ENCODE results near the gene CFAP141.
A peak's percentile ranks its signal among the peaks of the same experiment; 100 is the strongest.

Gene CFAP141

GRCh38 chr1:154182344-154183045 lies 23.6 kb downstream of the CFAP141 start:
- Histone ChIP-seq H3K4me3 (ENCODE audit: low read depth in 1 of 2, low read length in 2 of 2) (peak overlapping the region; percentile 80 to 89), H3K36me3 (ENCODE audit: insufficient read depth, low read length) (peaks cover 5% of the 10 kb centered on the region), H3K9ac (ENCODE audit: low read length) (peak overlapping the region; percentile 83), H3K27ac (ENCODE audit: low read depth, low read length) (peak overlapping the region; percentile 92), H3K9me3 (ENCODE audit: low read length) (no peaks in the 10 kb centered on the region), H3K27me3 (ENCODE audit: control insufficient read depth in 1 of 2, insufficient read depth in 2 of 2, low read length in 2 of 2) (no peaks in the 10 kb centered on the region), H3K4me1 (ENCODE audit: insufficient read depth, low read length) (peaks cover 41% of the 10 kb centered on the region)

DNA sequence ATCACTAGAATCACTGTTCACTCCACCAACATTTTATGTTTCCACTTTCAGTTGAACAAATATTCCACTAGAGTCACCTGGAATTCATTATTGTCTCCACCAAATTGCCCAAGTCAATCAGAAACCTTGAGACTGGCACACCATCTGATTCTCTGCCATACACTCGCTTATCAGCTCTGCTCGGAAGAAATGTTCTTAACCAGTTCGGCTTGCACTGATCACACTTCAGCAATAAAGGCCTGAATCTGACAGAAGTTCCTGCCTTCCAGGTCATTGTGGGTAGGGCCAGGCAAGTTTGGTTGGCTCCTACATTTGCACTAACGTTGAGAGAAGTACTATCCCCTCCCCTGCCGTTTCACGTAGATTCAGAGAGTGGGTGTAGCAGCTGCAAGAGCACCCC lies 24.2 kb downstream of the CFAP141 start:
- peak overlapping the region; percentile 83 for H3K9ac ChIP-seq (ENCODE audit: low read length)
- H3K4me3 ChIP-seq (ENCODE audit: low read depth in 1 of 2, low read length in 2 of 2): peak overlapping the region; percentile 80 to 89
- H3K9me3 ChIP-seq (ENCODE audit: low read length): no peaks in the 10 kb centered on the region
- H3K27ac ChIP-seq (ENCODE audit: low read depth, low read length): peak overlapping the region; percentile 92
- H3K27me3 ChIP-seq (ENCODE audit: control insufficient read depth in 1 of 2, insufficient read depth in 2 of 2, low read length in 2 of 2): no peaks in the 10 kb centered on the region
- H3K36me3 ChIP-seq (ENCODE audit: insufficient read depth, low read length): peaks cover 5% of the 10 kb centered on the region
- H3K4me1 ChIP-seq (ENCODE audit: insufficient read depth, low read length): peaks cover 46% of the 10 kb centered on the region

DNA sequence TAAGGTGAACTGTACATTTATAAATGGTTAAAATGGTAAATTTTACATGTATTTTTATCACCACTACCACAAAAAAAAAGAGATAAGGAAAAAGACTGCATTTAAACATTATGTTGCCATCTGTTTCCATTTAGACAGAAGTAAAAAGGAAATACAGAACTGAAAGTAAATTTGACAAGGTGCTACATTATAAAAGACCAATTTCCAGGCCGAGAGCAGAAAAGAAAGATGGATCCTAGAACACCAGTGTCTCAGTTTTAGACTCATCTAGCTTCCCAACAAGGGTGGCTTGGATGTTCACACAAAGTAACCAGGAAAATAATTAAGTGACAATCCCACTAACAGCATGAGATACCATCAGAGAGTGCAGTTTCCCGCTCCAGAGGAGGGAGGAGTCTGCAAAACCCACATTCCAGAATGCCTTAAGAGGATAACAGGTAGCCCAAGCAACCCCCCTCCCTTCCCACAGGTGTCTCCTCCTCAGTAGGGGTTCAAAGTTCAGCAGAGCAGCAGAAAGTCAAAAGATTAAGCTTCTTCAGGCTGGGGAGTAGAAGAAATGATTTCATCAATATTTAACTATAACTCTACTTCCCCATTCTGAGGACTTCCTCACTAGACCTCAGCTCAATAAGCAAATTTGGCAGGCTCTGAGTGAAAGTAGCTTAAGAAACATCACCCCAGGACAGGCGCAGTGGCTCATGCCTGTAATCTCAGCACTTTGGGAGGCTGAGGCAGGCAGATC lies 26.0 kb downstream of the CFAP141 start:
- Histone ChIP-seq H3K36me3 (ENCODE audit: insufficient read depth, low read length) (peaks cover 5% of the 10 kb centered on the region), H3K27me3 (ENCODE audit: control insufficient read depth in 1 of 2, insufficient read depth in 2 of 2, low read length in 2 of 2) (no peaks in the 10 kb centered on the region), H3K27ac (ENCODE audit: low read depth, low read length) (no peak overlapping the region), H3K9ac (ENCODE audit: low read length) (no peak overlapping the region), H3K9me3 (ENCODE audit: low read length) (no peaks in the 10 kb centered on the region), H3K4me3 (ENCODE audit: low read depth in 1 of 2, low read length in 2 of 2) (no peak overlapping the region), H3K4me1 (ENCODE audit: insufficient read depth, low read length) (peaks cover 57% of the 10 kb centered on the region)

GRCh38 chr1:154178911-154179811 lies 27.0 kb downstream of the CFAP141 start:
- no peaks in the 10 kb centered on the region for H3K9me3 ChIP-seq (ENCODE audit: low read length)
- H3K4me3 ChIP-seq (ENCODE audit: low read depth in 1 of 2, low read length in 2 of 2): no peak overlapping the region
- no peak overlapping the region for H3K9ac ChIP-seq (ENCODE audit: low read length)
- no peaks in the 10 kb centered on the region for H3K27me3 ChIP-seq (ENCODE audit: control insufficient read depth in 1 of 2, insufficient read depth in 2 of 2, low read length in 2 of 2)
- peaks cover 57% of the 10 kb centered on the region for H3K4me1 ChIP-seq (ENCODE audit: insufficient read depth, low read length)
- H3K36me3 ChIP-seq (ENCODE audit: insufficient read depth, low read length): peaks cover 8% of the 10 kb centered on the region
- no peak overlapping the region for H3K27ac ChIP-seq (ENCODE audit: low read depth, low read length)

GRCh38 chr1:154178013-154178412 lies 28.1 kb downstream of the CFAP141 start:
- Histone ChIP-seq H3K9me3 (ENCODE audit: low read length) (no peaks in the 10 kb centered on the region), H3K4me1 (ENCODE audit: insufficient read depth, low read length) (peaks cover 53% of the 10 kb centered on the region), H3K27ac (ENCODE audit: low read depth, low read length) (no peak overlapping the region), H3K9ac (ENCODE audit: low read length) (no peak overlapping the region), H3K36me3 (ENCODE audit: insufficient read depth, low read length) (peaks cover 10% of the 10 kb centered on the region), H3K27me3 (ENCODE audit: control insufficient read depth in 1 of 2, insufficient read depth in 2 of 2, low read length in 2 of 2) (no peaks in the 10 kb centered on the region), H3K4me3 (ENCODE audit: low read depth in 1 of 2, low read length in 2 of 2) (no peak overlapping the region)

DNA sequence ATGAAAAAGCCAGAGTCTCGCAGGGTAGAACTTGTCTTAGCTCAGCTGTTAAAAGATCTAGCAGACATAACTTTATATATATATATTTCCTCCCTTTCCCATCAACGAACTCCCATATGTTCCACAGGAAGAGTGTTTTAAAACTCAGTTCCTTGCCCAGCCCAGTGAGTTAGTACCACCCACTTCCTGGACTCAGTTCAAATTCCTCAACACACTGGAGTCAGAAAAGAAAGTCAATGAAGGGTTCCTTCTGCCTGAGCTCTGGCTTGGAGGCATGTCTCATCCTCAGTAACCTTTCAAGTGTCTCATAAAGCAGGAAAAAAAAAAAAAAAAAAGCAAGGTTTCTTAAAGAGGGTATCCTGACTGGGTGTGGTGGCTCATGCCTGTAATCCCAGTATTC lies 29.8 kb downstream of the CFAP141 start:
- Histone ChIP-seq H3K9ac (ENCODE audit: low read length) (no peak overlapping the region), H3K36me3 (ENCODE audit: insufficient read depth, low read length) (peaks cover 27% of the 10 kb centered on the region), H3K4me1 (ENCODE audit: insufficient read depth, low read length) (peaks cover 46% of the 10 kb centered on the region), H3K9me3 (ENCODE audit: low read length) (no peaks in the 10 kb centered on the region), H3K27ac (ENCODE audit: low read depth, low read length) (no peak overlapping the region), H3K4me3 (ENCODE audit: low read depth in 1 of 2, low read length in 2 of 2) (no peak overlapping the region), H3K27me3 (ENCODE audit: control insufficient read depth in 1 of 2, insufficient read depth in 2 of 2, low read length in 2 of 2) (no peaks in the 10 kb centered on the region)

DNA sequence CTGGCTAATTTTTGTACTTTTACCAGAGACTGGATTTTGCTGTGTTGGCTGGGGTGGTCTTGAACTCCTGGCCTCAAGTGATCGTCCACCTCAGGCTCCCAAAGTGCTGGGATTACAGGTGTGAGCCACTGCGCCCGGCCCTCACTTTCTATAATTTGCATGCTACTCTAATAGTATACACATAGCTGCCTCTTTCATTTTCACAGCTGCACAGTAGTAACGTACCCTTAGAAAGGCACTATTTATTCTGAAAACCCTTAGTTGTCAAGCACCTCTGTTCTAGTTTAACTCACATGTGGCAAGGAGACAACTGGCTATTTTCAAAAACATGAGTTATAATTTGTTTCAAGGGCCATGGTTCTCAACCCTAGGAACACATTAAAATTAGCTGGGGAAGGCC lies 31.5 kb downstream of the CFAP141 start:
- no peaks in the 10 kb centered on the region for H3K27me3 ChIP-seq (ENCODE audit: control insufficient read depth in 1 of 2, insufficient read depth in 2 of 2, low read length in 2 of 2)
- peaks cover 44% of the 10 kb centered on the region for H3K36me3 ChIP-seq (ENCODE audit: insufficient read depth, low read length)
- no peak overlapping the region for H3K27ac ChIP-seq (ENCODE audit: low read depth, low read length)
- no peaks in the 10 kb centered on the region for H3K9me3 ChIP-seq (ENCODE audit: low read length)
- no peak overlapping the region for H3K9ac ChIP-seq (ENCODE audit: low read length)
- peaks cover 32% of the 10 kb centered on the region for H3K4me1 ChIP-seq (ENCODE audit: insufficient read depth, low read length)
- no peak overlapping the region for H3K4me3 ChIP-seq (ENCODE audit: low read depth in 1 of 2, low read length in 2 of 2)

DNA sequence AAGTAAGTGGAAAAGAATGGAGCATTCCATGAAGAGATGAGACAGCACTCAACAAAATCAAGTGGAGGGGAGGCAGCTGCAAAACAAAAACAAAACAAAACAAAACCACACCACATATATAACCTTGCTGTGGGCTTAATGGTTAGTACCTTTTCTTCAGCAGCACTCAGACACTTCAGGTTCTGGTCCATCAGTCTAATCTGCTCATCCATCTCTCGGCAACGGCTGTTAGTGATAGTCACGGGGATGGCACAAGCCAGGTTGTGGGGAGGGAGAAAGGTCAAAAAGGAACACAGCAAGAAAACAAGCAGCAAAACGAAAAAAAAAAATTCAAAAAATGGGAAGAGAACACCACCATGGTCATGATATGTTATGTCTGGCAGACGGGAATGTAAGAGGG lies 34.3 kb downstream of the CFAP141 start:
- no peak overlapping the region for H3K9ac ChIP-seq (ENCODE audit: low read length)
- no peak overlapping the region for H3K4me3 ChIP-seq (ENCODE audit: low read depth in 1 of 2, low read length in 2 of 2)
- H3K4me1 ChIP-seq (ENCODE audit: insufficient read depth, low read length): peaks cover 11% of the 10 kb centered on the region
- no peak overlapping the region for H3K27ac ChIP-seq (ENCODE audit: low read depth, low read length)
- H3K36me3 ChIP-seq (ENCODE audit: insufficient read depth, low read length): peaks cover 59% of the 10 kb centered on the region
- no peaks in the 10 kb centered on the region for H3K9me3 ChIP-seq (ENCODE audit: low read length)
- no peaks in the 10 kb centered on the region for H3K27me3 ChIP-seq (ENCODE audit: control insufficient read depth in 1 of 2, insufficient read depth in 2 of 2, low read length in 2 of 2)

GRCh38 chr1:154171223-154171583 lies 34.9 kb downstream of the CFAP141 start:
- no peaks in the 10 kb centered on the region for H3K27me3 ChIP-seq (ENCODE audit: control insufficient read depth in 1 of 2, insufficient read depth in 2 of 2, low read length in 2 of 2)
- H3K9me3 ChIP-seq (ENCODE audit: low read length): no peaks in the 10 kb centered on the region
- peaks cover 4% of the 10 kb centered on the region for H3K4me1 ChIP-seq (ENCODE audit: insufficient read depth, low read length)
- no peak overlapping the region for H3K4me3 ChIP-seq (ENCODE audit: low read depth in 1 of 2, low read length in 2 of 2)
- H3K36me3 ChIP-seq (ENCODE audit: insufficient read depth, low read length): peaks cover 65% of the 10 kb centered on the region
- no peak overlapping the region for H3K27ac ChIP-seq (ENCODE audit: low read depth, low read length)
- H3K9ac ChIP-seq (ENCODE audit: low read length): no peak overlapping the region

- H3K4me1 ChIP-seq (ENCODE audit: insufficient read depth, low read length): no peaks in the 10 kb centered on the region
- peaks cover 70% of the 10 kb centered on the region for H3K36me3 ChIP-seq (ENCODE audit: insufficient read depth, low read length)
- no peak overlapping the region for H3K9ac ChIP-seq (ENCODE audit: low read length)
- no peak overlapping the region for H3K27ac ChIP-seq (ENCODE audit: low read depth, low read length)
- H3K27me3 ChIP-seq (ENCODE audit: control insufficient read depth in 1 of 2, insufficient read depth in 2 of 2, low read length in 2 of 2): no peaks in the 10 kb centered on the region
- no peaks in the 10 kb centered on the region for H3K9me3 ChIP-seq (ENCODE audit: low read length)
- H3K4me3 ChIP-seq (ENCODE audit: low read depth in 1 of 2, low read length in 2 of 2): no peak overlapping the region
Measured at GRCh38 chr1:154170547-154171222, 35.4 kb downstream of the CFAP141 start.

- no peaks in the 10 kb centered on the region for H3K27me3 ChIP-seq (ENCODE audit: control insufficient read depth in 1 of 2, insufficient read depth in 2 of 2, low read length in 2 of 2)
- no peaks in the 10 kb centered on the region for H3K4me1 ChIP-seq (ENCODE audit: insufficient read depth, low read length)
- no peaks in the 10 kb centered on the region for H3K9me3 ChIP-seq (ENCODE audit: low read length)
- H3K4me3 ChIP-seq (ENCODE audit: low read depth in 1 of 2, low read length in 2 of 2): no peak overlapping the region
- peaks cover 77% of the 10 kb centered on the region for H3K36me3 ChIP-seq (ENCODE audit: insufficient read depth, low read length)
- no peak overlapping the region for H3K27ac ChIP-seq (ENCODE audit: low read depth, low read length)
- H3K9ac ChIP-seq (ENCODE audit: low read length): no peak overlapping the region
Measured at GRCh38 chr1:154167461-154167860, 38.7 kb downstream of the CFAP141 start.
